ENCODE results near the gene FAM98A. TPM values are rescaled to one million over a fixed set of nuclear protein-coding genes. Genes with fewer than 3 reads are reported as not detected.

The FAM98A gene
- total RNA-seq, 1 experiment from 2014 or later: 70.9 TPM

DNA sequence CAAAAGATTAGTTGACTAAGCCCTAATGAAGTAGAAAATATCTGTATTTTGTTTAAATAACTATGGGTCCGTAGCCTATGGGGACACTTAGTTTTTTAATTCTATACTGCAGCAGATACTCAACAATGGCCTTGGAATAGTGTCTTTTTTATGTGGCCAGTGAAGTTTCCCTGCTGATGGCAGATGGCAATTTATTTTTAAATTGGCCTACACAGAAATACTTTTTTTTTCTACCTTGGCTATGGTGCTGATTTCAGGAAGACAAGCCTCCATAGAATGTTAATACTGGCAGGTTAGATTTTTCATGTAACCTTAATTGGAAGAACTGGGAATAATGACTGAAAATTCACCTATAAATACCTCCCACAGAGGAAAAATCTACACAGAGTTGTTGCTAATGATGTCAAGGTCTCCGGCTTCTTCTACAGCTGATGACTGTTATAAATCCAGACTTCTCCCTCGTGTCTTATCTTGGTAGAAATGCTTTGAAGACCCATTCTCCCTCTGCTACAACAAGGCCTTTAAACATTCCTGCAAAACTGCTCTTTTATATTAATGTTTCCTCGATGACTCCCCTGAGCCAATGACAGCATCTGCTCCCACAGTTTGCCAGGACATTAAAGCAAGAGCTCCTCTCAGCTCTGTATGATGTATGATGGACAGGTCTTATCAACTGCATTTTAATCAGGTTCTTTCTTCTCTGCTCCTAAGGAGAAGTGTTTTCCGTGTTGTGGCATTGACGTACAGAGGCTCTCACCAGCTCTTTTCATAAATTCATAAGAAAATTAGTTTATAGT, 29.1 kb upstream of the FAM98A start:
- Histone ChIP-seq H2BK120ac (ENCODE audit: low read depth, low read length, poor library complexity, severe bottlenecking) (no peak overlapping the region), H3K9ac (ENCODE audit: extremely low read depth, insufficient read length, low read length) (no peak overlapping the region)
- no CpG with 5 or more reads among the region's 6 CpGs for WGBS (ENCODE audit: extremely low coverage, insufficient read length, low lambda C conversion rate)

More for the DNA sequence above, 29.1 kb upstream of the FAM98A start:
- H3K4me2 ChIP-seq (ENCODE audit: insufficient read depth, insufficient read length, low read length): no peak overlapping the region
- no peak overlapping the region for H3K27ac ChIP-seq (ENCODE audit: insufficient read length, low read depth, low read length)
- H3K9me3 ChIP-seq (ENCODE audit: control insufficient read depth, low read depth, low read length): no peaks in the 10 kb centered on the region
- no peak overlapping the region for H4K5ac ChIP-seq (ENCODE audit: insufficient read length, low read depth, low read length)
- H3K4ac ChIP-seq (ENCODE audit: low read depth, low read length): no peak overlapping the region
- no peak for DNase-seq
- H3T11ph ChIP-seq (ENCODE audit: low read length): no peak overlapping the region
- H2BK20ac ChIP-seq (ENCODE audit: low read depth, low read length, poor library complexity, severe bottlenecking): no peak overlapping the region
- Mint-ChIP-seq H3K4me3 (no peak overlapping the region), H3K4me1 (peaks cover 2 to 7% of the 10 kb centered on the region in 2 experiments; a peak in 1 of 4 replicates), H3K9me3 (peaks cover 0 to 6% of the 10 kb centered on the region in 2 experiments; a peak in 3 of 5 replicates), H3K36me3 (ENCODE audit: insufficient read depth in 1 of 3, low read depth in 3 of 3) (peaks cover 6 to 17% (median 17%) of the 10 kb centered on the region in 3 experiments), H3K27me3 (ENCODE audit: low read depth) (no peaks in the 10 kb centered on the region), H3K27ac (no peak overlapping the region)
- H3K56ac ChIP-seq (ENCODE audit: insufficient read length, low read depth, low read length): no peak overlapping the region
- H3K79me1 ChIP-seq (ENCODE audit: insufficient read depth, low read depth, low read length, poor library complexity, severe bottlenecking): no peaks in the 10 kb centered on the region
- H3K79me2 ChIP-seq (ENCODE audit: insufficient read depth, low read length): no peaks in the 10 kb centered on the region
- H2BK5ac ChIP-seq (ENCODE audit: insufficient read length, low read length): no peak overlapping the region
- no peak overlapping the region for H2BK12ac ChIP-seq (ENCODE audit: insufficient read length, low read depth, low read length)
- H3K4me1 ChIP-seq (ENCODE audit: insufficient read depth, low read length): no peaks in the 10 kb centered on the region
- H4K91ac ChIP-seq (ENCODE audit: insufficient read length, low read depth, low read length): no peak overlapping the region
- no peaks in the 10 kb centered on the region for H3K27me3 ChIP-seq (ENCODE audit: insufficient read depth, low read length)
- H3K23me2 ChIP-seq (ENCODE audit: insufficient read length, low read depth, low read length, poor library complexity, severe bottlenecking): no peaks in the 10 kb centered on the region
- TF ChIP-seq, protein P1, sequence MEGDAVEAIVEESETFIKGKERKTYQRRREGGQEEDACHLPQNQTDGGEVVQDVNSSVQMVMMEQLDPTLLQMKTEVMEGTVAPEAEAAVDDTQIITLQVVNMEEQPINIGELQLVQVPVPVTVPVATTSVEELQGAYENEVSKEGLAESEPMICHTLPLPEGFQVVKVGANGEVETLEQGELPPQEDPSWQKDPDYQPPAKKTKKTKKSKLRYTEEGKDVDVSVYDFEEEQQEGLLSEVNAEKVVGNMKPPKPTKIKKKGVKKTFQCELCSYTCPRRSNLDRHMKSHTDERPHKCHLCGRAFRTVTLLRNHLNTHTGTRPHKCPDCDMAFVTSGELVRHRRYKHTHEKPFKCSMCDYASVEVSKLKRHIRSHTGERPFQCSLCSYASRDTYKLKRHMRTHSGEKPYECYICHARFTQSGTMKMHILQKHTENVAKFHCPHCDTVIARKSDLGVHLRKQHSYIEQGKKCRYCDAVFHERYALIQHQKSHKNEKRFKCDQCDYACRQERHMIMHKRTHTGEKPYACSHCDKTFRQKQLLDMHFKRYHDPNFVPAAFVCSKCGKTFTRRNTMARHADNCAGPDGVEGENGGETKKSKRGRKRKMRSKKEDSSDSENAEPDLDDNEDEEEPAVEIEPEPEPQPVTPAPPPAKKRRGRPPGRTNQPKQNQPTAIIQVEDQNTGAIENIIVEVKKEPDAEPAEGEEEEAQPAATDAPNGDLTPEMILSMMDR (conservative IDR thresholded peaks at IDR 0.05): no peak
- no peak overlapping the region for H2BK15ac ChIP-seq (ENCODE audit: low read depth, low read length)
- H3K14ac ChIP-seq (ENCODE audit: insufficient read depth, low read length): no peak overlapping the region
- H3K23ac ChIP-seq (ENCODE audit: insufficient read length, low read depth, low read length): no peak overlapping the region
- H3K18ac ChIP-seq (ENCODE audit: insufficient read length, low read depth, low read length): no peak overlapping the region
- no peaks in the 10 kb centered on the region for H4K20me1 ChIP-seq (ENCODE audit: control insufficient read depth, insufficient read depth, insufficient read length)
- no peak overlapping the region for H4K8ac ChIP-seq (replicated peaks; ENCODE audit: insufficient read length, low read depth, low read length)
- H2AK5ac ChIP-seq (ENCODE audit: insufficient read length, low read length): no peak overlapping the region
- no peak overlapping the region for H2AFZ ChIP-seq (ENCODE audit: low read length)
